Stimulated activated CD4-positive, alpha-beta T cell treated with anti-CD3 and anti-CD28 coated beads, Interleukin-12 subunit alpha, Interleukin-12 subunit beta, amount 100 ng/mL, for 24 hours (primary cell): ENCODE data around the gene HCN3.

Experiments used
- DNase-seq, 2 experiments: peaks; one replicate each; pipeline ENCODE4 v3.0.0-alpha.2; 2020; ENCODE audit warnings: low read depth in 2 of 2

The HCN3 gene

DNA sequence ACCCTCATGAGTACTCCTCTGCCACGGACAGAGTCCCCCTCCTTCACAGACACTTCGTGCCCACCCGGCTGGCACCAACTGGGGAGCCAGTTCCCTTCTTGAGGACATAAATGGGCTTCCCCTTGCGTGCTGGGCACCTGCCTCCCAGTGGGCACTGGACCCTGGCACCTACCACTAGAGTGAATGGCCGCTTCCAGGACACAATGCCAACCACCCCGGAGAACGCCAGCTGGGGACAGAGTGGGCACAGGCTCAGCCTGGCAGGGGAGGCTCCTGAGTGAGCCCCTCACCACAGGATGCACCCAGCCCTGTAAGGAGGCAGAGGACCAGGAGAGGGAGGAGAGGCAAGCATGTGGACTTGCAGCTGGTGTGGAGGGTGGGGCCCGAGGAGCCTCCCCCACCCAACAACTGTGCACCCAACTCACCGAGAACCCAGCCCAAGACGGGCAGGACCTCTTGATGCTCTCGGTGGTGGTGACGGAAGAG lies 23.0 kb upstream of the HCN3 start:
- no peak for DNase-seq

DNA sequence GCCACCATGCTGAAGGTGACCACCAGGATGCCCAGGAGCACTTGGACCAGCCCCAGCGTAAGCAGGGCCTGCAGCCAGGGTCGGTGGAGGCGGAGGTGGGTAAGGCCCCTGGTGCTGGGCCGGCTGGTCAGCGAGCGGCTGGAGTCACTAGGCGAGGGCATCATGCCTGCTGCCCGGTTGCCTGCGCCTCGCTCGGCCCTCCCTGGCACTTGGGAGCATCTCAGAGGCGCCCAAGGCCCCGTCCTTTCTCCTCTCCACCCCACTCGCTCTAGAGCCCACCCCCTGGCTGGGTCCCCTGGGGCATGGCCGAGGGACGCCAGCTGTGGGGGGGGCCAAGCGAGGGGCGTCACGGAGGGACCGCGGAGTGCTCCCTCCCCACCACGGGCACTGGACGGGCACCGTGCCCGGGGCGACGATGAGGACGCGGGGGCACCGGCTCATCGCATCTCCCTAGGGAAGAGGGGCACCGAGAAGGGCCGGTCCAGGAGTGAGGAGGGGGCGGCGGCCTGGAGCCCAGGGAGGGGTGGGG lies 22.5 kb upstream of the HCN3 start:
- no peak for DNase-seq

DNA sequence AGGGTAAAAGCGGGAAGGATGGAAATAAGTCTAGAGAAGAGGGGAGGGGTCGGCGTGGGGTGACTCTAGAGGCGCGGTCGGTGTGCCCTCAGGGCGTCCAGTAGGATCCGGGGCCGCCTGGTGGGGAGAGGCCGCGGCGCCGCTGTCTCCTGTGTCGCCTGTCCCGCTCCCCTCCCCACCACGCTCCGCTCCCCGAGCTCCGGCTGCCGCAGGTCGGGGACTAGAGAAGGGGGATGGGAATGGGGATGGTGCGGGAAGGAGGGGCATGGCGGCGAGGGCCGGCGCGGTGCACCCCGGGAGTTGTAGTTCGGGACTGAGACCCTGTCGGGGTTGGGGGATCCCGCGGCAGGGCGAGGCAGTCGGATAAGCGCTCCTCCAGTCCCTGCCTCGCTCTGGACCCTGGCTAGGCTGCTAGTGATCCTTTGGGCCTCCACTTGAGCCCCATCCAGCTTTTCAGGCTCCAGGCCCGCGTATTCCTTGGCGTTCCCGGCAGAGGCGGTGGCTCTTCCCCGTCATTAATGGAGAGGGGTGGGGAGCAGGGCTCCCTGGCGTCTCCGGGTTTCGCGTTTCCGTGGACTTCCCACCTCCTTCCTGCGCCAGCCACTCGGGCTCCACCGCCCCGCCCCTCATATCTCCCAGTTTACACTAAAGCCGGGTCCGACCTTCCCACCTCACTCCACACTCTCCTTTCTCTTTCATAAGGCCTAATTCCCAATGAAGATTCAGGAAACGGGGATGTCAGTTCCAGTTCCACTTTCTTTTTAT lies 21.8 kb upstream of the HCN3 start, which contains the start of gene ENTREP3:
Gene ENTREP3 (minus strand): TSS at position 241 of the 765 bp plus-strand sequence. CDS start 606 bp downstream, outside the sequence.
- DNase-seq, result peak; percentile 67 to 80

DNA sequence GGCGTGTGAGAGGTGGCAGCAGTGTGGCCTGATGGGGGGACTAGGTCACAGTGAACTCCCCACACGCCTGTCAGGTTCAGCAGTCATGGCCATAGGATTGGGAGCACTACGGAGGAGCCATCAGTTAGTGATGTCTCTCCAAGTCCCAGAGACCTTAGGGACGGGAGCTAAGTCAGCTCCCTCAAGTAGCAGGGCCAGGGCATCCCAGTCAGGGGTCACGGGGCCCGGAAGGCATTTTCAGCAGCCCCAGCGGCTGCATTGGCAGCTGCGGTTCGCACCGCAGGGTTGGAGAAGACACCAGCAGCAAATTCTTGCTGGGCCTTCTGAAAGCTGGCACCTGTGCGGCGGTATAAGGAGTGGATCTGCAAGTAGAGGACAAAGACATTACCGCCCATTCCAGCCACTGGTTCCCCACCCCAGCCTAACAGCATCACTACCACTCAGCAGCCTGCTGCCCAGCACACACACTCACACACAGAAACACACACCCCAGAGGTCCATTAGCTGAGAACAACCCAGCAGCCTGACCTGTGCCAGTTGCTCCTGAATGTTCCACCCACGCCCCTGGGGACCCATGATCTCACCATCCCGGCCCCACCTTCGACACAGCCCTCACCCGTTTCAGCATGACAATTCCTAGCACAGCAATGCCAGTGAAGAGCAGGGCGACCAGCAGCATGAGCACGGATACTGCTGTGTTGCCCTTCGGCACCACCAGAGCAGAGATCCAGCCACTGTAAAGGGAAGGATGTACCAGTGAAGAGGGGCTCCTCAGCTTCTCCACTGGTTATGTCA lies 21.0 kb upstream of the HCN3 start:
- no peak for DNase-seq

DNA sequence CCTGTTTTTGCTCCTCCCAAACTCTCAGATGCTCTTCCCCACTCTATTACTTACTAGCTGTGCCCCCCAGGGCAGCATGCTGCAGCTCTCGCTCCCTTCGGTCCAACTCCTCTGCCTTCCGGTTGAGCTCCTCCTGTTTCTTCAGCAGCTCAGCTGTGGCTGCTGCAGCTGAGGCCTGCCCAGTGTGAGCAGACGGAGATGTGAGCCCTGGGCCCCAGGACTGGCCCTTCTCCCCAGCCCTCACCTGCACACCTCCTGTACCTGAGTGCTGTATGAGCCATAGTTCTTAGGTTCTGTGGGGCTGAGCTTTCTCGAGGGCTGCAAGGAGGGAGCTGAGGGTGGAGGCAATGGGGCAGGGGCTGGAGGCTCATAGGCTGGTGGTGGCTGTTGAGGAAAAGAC lies 17.0 kb upstream of the HCN3 start:
- DNase-seq, result no peak

DNA sequence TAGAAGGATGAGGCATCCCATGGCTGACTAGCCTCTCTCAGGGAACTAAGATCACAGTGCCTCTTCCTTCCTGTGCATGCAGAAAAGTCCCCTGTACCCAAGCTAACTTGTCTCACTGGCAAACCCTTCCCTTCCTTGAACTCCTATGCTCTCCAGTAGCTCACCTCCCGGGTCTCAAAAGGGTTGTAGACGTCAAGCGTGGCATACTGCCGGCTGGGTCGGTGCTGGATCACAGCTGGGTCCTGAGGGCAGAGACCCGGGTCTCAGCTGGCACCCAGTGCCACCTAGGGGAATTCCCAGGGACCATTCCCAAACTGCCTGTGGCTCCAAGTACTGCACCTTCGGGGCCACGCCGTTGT lies 15.8 kb upstream of the HCN3 start:
- DNase-seq, result no peak

DNA sequence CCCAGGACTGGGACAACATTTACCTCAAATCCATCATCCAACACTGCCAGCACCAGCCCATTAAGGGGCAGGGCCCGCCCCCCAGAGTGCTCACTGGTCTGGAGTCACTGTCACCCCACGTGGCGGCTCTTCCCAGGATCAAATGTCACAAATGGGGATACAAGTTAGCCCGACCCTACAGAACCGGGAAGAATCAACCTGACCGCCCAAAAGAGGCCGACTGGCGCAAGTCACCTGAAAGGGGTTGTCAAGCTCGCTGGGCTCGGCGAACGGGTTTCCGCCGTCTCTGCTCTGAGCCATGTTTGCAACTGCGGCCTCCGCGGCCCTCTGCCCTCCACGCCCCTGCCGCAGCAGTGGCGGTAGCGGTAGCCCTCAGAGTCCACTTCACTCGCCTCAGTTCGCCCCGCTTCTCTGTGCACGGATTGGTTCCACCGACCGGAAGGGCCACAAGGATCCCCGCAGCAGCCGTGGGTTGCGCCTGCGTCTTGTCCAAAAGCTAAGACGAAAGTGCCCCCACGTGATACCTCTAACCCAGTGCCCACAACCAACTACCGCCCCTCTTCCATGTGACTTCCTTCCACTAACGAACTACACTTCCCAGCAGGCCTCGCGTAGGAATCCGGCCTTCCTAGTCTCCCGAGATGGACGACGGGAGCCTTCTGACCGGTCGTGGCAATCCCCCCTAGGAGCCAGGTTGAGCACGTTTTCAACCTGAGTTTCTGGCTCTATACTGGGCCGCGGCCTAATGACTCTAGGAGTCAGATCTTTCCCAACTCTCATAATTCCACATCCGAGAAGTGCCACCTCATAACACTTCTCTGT lies 15.2 kb upstream of the HCN3 start, which contains the start of gene SCAMP3:
Gene SCAMP3 (minus strand): TSS at position 509 of the 822 bp plus-strand sequence. CDS start 209 bp downstream, at position 300.
- DNase-seq, result peak; percentile 79 to 85

DNA sequence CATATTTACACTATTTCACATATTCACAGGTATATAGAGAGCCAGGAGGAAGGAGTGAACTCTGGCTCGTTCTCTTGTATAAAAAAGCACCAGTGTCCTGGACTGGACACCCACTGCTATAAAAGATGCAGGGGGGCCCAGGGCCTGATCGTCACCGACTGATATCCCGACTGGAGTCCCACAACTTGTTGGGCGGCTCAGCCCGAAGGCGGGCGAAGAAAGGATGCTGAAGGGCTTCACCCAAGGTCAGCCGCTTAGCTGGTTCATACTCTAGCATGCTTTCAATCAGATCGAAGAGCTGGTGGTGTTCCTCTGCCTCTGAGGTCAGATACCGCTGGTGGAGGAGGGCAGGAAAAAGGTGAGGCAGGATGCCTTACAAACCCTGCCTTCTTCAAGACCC lies 14.2 kb upstream of the HCN3 start:
- DNase-seq, result no peak

DNA sequence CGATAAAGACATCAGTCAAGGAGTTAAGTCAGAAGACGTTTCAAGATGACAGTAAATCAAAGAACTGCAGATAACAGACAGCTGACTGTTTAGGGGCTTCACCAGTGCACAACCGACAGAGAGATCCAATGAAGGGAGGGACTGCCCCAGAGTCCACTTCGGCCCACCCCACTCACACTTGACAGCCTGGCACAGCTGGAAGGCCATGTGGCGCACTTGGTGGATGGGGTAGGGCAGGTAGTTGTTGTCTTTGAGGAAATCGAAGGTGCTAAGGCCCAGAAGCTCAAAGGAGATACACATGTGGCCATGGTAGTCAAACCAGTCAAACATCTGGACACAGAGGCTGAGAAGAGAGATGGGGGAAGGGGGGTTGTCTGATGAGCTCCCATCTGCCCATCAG lies 10.7 kb upstream of the HCN3 start:
- DNase-seq, result no peak

DNA sequence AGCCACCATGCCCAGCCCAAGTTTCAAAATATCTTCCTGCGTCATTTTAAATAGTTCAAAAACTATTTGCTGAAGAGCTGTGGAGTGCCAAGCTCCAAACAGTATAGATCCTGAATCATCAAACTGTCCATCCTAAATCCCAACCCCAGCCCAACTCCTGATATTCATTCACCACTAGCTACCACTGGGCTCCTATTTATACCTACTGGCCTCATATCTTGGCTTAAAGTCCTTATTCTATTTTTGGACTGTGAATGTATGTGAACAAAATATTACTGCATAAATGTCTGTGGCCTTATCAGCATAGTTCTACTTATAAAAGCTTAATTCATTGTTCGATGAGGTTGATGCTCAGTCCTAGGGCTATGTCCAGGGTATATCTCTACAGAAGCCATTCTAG lies 9.9 kb upstream of the HCN3 start:
- no peak for DNase-seq

DNA sequence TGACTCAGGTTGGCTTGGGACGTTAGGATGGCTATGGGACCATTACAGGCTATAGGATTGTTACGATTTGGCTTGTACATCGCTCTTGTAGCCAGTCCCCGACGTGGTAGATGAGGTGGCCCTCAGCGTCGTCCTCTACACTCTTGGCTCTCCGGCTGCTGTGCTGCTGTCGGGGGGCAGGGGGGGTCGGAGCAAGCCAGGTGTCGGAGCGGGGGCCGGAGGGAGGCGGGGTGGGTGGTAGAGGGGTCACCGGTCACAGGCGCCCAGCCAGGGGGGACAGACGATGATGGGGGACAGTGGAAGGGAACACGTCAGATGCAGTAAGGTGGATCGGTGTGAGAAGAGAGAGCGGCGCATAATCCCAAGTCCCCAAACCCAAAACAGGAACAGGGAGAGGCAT lies 8.6 kb upstream of the HCN3 start:
- DNase-seq, result no peak

DNA sequence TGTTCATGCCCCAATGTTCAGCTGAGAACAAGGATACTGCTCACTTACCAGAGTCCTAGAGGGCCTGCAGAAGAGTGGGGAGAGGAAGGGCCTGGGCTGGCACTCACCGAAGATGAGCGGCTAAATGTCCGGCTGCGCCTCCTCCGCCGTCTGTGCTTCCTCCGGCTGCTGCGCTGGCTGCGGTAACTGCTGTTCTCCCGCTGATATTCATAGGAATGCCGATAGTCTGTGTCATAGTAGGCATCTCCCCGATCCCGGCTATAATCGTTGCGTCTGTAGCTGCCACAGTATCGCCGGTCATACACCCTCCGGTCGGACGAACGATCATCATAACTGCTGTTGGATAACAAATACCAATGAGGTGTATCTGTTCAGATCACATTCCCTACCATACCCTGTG lies 7.9 kb upstream of the HCN3 start:
- no peak for DNase-seq

DNA sequence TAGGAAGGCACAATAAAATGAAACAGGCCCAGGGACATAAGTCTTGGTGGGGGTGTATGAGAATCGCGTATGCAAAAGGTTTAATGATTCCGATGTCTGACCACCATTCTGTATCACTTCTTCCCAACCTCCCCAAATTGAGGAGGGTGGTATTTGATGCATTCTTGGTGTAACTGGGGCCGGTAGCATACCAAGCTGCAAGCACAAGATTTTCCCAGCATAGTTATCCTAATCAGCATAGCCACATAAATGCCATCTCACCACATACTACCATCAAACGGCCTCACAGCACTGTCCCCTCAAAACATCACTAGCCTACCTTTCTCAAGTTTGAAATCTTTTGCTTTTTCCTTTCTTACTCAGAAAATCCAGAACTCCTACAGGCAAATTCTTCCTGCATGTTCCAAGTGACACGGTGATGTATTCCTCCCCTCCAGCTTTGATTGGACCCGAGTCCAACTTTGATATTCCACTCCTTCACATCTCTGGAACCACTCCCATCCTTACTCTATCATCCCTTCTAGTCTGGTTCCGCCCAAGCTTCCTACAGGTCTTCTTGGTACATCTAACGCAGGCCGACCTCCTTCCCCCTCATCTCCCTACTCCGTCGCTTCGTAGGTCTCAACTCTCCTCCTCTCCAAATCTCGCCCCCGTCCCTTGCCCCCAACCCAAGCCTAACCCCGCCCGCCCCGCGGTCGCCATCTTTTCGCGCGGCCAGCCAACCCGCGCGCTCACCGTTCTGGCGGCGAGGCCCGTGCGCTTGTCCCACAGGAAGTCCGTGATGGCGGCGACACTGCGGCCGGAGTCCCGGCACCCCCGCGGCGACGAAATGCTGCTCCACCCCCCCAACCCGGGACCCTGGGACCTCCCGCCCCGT lies 4.6 kb upstream of the HCN3 start:
- DNase-seq, result no peak

DNA sequence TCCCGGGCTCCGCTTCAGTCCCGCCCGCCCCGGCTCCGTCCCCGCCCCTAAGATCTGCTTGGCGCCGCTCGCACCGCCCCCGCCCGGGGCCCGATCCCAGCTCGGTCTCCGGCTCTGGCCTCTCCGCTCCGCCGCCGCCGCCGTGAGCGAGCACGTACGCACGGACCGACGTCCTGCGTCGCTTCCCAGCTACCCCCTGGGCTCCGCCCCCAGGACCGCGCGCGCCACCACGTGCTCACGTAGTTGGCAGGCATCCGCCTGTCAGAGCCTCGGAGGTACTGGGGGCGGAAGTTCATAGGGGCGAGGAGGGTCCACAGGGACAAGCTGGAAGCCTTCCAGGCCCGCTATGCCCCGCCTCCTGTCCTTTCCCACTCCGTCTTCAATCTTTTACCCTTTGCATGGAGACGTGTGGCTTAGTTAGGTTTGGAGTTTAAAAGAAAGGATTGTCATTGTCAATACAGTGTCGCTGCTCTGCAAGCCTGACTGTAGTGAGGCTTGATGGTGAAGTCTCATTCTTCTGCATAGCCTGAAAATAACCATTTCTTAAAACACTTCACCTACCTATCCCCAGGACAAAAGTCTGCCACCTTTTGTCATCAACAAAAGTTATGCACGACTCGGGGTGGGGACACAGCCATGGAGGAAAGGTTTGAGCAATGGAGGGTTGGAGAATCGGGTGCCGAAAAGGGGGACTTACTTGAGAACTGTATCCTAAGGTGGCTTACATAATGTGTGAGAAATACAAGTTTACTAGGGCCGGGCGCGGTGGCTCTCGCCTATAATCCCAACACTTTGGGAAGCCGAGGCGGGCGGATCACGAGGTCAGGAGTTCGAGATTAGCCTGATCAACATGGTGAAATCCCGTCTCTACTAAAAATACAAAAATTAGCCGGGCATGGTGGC lies 3.7 kb upstream of the HCN3 start, which contains the start of gene CLK2:
Gene CLK2 (minus strand): TSS at position 162 of the 903 bp plus-strand sequence. CDS start 2,527 bp downstream, outside the sequence.
- peak; percentile 94 to 97 for DNase-seq

DNA sequence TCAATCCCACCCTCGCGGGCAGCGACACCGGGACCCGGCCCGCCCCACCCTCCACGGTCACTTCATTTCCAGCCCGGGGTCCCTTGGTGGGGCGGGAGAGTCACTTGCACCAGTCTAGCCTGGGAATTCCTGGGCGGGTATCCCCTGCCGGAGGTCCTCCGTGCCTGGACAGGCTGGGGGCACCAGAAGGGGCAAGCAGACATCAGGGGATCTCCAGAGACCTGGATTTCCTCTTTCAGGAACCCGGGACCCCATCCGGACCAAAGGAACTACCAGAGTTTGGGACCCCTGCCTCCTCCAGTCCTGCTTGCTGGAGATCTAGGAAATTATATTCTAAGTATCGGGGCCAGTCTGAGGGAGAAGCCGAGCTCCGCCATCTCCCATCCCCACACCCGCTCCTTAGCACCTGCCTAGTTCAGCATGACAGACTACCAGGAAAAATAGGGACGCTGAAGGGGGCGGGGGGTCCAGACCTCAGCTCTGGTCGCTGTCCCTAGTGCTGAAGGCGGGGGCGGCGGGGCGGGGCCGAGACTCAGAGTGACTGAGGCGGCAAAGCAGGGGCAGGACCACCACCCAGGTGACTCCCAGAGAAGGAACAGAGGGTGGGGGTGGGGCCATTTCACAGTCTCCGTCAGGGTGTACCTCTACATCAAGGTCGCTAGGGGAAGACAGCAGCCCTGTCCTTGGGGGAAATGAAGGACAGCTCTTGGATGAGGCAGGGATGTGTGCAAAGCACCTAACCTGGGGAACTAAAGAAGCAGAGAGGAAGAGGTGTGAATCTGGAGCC lies 832 bp downstream of the HCN3 start:
- peak in 1 of 2 experiments; percentile 70 for DNase-seq

DNA sequence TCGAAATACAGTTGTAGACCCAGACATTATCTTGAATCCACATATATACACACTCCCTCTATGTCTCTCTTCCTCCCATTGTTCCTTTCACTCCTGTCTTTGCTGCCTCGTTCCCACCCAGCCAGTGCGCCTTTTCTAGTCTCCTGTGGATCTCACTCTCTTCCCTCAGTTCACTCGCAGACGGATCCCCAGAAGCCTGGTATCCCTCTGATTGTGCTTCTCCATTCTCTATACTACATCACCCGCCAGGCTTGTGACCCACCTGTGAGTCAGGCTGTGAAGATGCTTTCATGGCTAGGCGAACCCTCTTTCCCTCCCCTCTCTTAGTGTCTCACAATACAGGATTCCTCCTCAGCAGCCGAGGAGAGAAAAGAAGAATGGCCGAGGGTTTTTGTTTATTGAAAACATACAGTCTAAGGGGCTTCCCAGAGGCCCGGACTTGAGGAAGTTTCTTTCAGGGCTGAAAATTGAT lies 1.5 kb downstream of the HCN3 start:
- DNase-seq, result no peak

DNA sequence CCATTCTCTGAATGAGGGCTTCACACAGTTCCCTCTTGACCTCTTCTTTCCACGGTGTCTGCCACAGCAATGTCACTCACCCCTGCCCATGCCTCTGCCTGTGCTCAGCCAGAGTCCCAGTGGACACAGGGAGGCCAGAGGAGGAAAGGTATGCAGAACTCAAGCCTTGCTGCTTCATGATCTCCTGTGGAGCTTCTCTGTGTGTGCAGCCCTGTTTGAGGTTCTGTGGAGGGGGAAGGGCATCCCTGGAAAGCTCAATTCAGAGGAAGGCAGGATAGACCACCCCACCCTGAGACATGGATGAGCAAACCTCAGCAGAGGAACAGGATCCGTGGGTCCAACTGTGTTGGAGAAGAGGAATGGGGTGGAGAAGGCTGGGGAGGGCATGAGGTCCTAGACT lies 2.0 kb downstream of the HCN3 start:
- no peak for DNase-seq

DNA sequence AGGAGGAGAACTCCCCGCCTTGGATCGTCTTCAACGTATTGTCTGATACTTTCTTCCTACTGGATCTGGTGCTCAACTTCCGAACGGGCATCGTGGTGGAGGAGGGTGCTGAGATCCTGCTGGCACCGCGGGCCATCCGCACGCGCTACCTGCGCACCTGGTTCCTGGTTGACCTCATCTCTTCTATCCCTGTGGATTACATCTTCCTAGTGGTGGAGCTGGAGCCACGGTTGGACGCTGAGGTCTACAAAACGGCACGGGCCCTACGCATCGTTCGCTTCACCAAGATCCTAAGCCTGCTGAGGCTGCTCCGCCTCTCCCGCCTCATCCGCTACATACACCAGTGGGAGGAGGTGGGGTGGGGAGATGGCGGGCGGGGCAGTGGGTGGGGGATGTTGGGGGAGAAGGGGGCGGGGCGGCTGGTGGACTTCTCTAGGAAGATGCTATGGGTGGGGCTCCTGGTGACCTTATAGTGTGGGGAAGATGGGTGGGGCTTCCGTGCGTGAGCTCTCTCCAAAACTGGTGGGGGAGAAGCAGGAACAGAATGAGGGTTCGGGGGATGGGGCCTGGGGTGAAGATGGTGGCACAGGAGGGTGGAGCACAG lies 5.3 kb downstream of the HCN3 start:
- DNase-seq, result no peak
